GM21576 (cell line): ENCODE measurements around the gene AKAP11.

Source experiments
- ATAC-seq: cut with Tn5 transposase; IDR thresholded peaks from one replicate; pipeline ENCODE4 v1.9.1; 2021; ENCODE audit warnings: mild to moderate bottlenecking, moderate library complexity; ENCODE audit not compliant: unreplicated experiment

AKAP11 gene

GRCh38 chr13:42271337-42272114 lies 426 bp upstream of the AKAP11 start:
- ATAC-seq, result peak; percentile 73

DNA sequence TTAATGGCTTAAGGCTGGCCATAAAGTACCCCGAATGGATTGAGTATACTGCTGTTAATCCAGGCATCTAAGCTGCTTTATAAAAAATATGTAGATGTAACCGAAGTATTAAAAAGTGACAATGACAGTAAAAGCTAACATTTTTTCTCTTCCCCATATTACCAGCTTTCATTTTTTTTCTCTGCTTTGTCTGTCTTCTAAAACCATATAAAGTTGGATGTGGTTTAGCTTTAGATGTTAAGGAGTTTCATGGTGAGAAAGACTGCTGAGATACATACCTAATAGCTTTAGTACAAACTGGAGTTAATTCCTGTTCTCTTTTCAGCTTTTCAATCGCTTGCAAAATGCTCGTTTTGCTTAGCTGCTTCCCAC lies 838 bp downstream of the AKAP11 start:
- no peak for ATAC-seq

DNA sequence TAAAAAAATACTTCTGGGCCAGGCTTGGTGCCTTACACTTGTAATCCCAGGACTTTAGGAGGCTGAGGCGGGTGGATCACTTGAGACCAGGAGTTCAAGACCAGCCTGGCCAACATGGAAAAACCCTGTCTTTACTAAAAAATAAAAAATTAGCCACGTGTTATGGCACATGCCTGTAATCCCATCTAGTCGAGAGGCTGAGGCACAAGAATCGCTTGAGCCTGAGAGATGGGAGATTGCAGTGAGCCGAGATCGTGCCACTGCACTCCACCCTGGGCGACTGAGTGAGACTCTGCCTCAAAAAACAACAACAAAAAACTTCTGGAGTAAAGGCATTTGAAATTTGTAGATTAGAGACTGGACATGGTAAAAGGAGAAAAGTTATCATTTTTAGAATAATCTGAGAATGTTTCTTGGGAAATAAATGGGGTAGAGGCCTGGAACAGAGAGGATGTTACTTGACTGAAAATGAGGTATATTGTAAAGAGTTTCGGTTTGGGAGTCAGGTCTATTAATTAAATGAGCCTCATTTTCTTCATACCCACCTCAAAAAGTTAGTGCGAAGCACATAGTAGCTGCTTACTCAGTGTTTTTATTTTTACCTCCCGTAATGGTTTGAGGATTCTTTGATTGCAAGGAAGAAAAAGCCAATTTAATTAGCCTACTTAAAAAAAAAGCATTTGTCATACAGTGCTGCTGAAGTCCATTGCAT lies 2.6 kb downstream of the AKAP11 start:
- ATAC-seq, result no peak

DNA sequence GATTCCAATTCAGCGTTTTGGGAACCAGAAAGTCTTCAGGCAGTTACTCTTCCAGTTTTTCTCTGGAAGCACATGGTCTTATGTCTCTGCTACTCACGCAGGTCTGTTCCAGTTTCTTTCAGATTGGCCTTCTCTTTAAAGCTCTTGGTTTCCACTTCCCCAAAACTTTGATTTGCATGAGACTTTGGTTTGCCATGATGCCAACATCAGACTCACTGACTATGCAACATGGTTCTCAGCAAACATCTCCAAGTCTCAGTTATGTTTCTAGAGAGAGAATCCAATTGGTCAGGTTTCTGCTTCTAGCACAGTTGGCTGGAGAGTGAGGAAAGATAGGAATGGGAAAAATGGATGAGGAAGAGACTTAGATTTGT lies 3.1 kb downstream of the AKAP11 start:
- ATAC-seq, result peak; percentile 30

- no peak for ATAC-seq
Observed at GRCh38 chr13:42275506-42275905, 3.6 kb downstream of the AKAP11 start.

- no peak for ATAC-seq
Observed at GRCh38 chr13:42276683-42277082, 4.7 kb downstream of the AKAP11 start.

DNA sequence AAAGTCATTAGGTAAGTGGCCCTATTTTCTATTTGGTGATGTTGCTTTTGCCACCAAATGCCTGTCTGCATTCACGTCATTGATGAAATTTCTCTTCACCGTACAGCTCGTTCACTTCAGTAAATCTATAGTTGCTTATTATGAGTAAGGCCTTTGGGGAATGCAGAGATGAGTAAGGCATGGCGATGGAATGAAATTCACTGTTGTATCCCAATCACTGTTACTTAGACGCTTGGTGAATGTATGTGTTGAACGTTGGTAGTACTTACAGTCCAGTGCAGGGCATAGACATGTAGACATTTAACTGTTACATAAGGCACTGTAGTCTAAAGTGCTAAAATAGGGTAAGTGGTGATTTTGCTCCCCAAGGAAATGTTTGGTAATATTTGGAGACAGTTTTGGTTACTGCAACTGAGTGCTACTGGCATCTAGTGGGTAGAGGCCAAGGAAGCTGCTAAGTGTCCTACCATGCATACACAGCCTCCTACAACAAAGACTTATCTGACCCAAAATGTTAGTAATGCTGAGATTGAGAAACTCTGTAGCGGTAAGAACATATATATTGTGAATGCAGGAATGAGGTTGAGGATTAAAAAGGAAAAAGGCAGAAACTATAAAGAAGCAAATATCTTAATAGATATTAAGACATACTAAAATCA lies 5.8 kb downstream of the AKAP11 start:
- no peak for ATAC-seq

GRCh38 chr13:42279080-42279479 lies 7.1 kb downstream of the AKAP11 start:
- ATAC-seq, result no peak

GRCh38 chr13:42279986-42280385 lies 8.0 kb downstream of the AKAP11 start:
- ATAC-seq, result no peak

DNA sequence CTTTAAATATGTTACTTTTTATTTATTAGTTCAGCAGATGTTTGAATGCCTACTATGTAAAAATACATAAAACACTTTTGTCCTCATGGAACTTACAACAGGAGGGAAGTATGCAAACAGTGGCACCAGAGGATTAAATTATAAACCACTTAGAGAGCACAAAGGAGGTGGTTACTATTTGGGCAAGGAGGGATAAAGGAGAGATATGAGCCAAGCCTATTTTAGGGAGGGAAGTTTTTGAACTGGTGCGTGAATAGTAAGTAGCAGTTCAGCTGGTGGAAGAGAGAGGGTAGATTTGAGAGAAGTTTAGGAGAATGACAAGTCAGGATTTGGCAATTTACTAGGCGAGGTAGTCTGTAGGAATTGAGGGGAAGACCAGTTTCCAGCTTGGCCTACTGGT lies 8.6 kb downstream of the AKAP11 start:
- no peak for ATAC-seq

DNA sequence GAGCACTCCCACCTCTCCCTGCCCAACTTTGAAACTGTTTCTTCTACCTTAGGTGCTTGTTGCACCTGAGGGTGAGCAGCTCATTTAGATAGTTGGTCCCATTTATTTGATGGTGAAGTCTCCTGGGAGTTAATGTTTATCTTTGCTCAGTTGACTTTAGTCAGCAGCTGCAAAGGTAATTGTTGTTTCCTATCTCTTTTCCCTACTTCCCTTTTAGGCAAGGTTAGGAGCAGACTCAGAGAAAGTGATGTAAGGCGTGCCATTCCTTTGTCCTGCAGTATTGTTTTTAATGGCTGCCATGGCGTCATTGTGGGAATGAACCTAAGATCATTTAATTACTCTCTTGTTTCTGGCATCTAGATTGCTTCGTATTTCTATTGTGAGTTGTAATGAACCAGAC lies 11.6 kb downstream of the AKAP11 start:
- no peak for ATAC-seq

DNA sequence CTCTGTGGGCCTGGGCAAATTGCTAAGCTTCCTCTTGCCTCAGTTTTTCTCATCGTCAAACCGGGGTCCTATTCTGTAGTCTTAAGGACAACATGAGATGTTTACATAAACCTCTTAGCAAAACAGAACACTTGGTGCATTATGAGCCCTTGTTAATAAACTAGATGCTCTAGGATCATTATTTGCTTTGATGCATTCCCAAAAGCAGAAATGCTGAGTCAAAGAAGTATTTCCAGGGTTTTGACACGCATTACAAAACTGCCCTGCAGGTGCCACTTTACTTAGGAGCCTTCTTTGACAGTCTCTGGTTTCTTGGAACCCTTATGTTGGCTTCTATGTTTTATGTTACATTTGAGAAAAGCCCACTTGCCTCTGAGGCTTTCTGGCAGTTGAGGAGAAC lies 12.1 kb downstream of the AKAP11 start:
- ATAC-seq, result no peak

- ATAC-seq, result no peak
Observed at GRCh38 chr13:42298392-42298791, 26.4 kb downstream of the AKAP11 start.

DNA sequence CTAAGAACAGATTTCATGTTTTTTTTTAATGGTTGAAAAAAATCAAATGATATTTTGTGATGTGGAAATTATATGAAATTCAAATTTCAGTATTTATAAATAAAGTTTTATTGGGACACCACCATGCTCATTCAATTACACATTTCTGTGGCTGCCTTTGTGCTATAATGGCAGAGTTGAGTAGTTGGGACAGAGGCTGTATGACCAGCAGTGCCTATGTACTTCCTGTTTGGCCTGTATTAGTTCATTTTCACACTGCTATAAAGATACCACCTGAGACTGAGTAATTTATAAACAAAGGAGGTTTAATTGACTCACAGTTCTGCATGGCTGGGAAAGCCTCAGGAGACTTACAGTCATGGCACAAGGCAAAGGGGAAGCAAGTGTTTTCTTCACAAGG lies 33.6 kb downstream of the AKAP11 start:
- no peak for ATAC-seq

DNA sequence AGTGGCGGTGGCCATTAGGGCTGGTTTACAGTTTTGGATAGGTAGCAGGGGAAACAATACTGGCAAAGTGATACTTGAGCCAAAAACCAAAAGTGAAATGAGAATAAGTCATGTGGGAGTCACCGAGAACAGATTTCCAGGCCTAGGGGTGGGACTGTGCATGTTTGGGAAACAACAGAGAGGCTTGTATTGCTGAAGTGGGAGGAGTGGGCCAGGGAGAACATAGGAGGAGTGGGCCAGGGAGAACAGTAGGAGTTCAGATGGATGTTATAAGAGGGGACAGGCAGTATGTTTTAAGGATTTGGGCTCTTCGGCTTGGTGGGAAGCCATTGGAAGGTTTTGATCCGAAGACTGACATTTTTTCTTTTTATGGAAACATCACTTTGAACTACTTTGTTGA lies 35.5 kb downstream of the AKAP11 start:
- no peak for ATAC-seq

DNA sequence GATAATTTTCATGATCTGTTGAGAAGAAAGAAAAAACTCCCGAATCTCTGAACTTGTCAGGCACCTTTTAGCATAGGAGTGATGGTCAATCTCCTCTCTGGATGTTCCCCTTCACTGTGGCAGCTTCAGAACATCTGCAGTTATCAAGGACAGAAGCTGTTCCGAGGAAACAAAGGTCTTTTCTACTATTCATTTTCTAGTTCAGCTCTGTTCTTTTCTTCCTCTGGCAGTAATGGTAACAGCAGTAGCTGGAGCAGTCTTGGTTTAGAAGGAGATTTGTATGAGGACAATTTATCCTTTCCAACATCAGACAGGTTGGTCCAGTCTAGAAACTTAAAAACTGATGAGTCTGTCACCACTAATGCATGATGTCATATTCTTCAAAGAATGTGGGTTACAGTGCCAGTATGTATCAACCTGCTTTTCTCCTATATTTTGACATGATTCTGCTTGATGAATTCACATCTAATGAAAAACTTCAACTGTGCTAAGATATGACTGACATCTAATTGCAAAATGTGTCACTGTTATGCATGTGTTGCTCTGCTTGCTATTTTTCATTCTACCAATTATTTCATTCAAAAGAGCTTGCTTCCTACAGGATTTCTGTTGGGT lies 41.0 kb downstream of the AKAP11 start:
- ATAC-seq, result no peak

DNA sequence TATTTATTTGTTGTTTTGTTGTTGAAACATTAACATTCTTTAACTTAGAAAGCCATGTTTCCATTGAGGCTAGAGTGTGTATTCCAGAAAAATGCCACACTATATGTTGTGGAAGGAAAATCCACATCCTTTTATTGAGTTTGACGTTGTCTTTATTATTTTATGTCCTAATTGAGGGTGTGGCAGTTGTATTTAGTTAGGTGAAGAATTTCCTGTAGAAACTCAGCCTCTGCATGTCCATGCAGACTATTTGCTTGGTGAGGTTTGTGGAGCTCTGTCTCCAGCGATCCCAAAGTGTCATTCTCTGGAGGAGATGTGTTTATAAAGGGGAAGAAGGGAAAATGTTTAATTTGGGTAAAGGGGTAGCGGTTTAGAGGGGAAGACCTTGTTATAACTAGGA lies 46.6 kb downstream of the AKAP11 start:
- no peak for ATAC-seq

- no peak for ATAC-seq
Observed at GRCh38 chr13:42320375-42320787, 48.4 kb downstream of the AKAP11 start.

GRCh38 chr13:42322806-42323205 lies 50.9 kb downstream of the AKAP11 start:
- no peak for ATAC-seq

GRCh38 chr13:42324704-42325103 lies 52.8 kb downstream of the AKAP11 start:
- no peak for ATAC-seq

GRCh38 chr13:42327725-42328124 lies 55.8 kb downstream of the AKAP11 start:
- no peak for ATAC-seq

DNA sequence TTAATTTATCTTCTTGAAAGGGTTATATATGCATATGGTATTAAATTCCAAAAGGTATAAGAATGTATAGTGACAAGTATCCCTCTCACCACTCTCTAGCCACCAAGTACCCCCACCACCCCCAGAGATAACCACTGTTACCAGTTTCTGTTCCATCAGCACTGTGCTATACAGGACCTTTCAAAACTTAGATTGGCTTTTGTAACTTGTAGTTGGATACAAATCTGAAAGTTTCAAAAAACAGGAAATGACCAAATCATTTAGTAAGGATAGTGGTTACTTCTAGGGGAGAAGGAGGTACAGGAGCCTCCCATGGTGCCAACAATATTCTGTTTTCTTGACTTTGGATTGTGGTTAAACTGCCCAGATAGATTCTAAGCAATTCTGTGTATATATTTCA lies 56.7 kb downstream of the AKAP11 start:
- no peak for ATAC-seq
